IPS DF 6.9 (cell line): ENCODE data around the gene CENPW.

Experiments used
- DNase-seq: peaks from one replicate; pipeline ENCODE4 v3.0.0-alpha.2; 2013; ENCODE audit warnings: low read depth, low spot score
- H3K27ac ChIP-seq: one replicate; pipeline ENCODE4 v1.5.1; 2013; ENCODE audit warnings: low read length, control low read depth
- H3K27me3 ChIP-seq: 2 replicates; pipeline ENCODE4 v1.6.1; 2013; ENCODE audit warnings: mild to moderate bottlenecking, low read length; ENCODE audit not compliant: control insufficient read depth, insufficient read depth
- H3K36me3 ChIP-seq: 2 replicates; pipeline ENCODE4 v1.6.1; 2013; ENCODE audit warnings: low read length; ENCODE audit not compliant: control insufficient read depth, insufficient read depth
- H3K4me1 ChIP-seq: 2 replicates; pipeline ENCODE4 v1.6.1; 2013; ENCODE audit warnings: low read length; ENCODE audit not compliant: control insufficient read depth, insufficient read depth
- H3K4me3 ChIP-seq: 2 replicates; pipeline ENCODE4 v1.5.1; 2013; ENCODE audit warnings: mild to moderate bottlenecking, low read length
- H3K9me3 ChIP-seq: 2 replicates; pipeline ENCODE4 v1.6.1; 2013; ENCODE audit warnings: low read length, inconsistent platforms; ENCODE audit not compliant: control insufficient read depth, insufficient read depth
- WGBS: extraction: QIAGEN DNeasy Blood & Tissue Kit; methylation state at CpG from one replicate; pipeline ENCODE4 v1.1.7; 2013; ENCODE audit warnings: mixed read lengths, missing lambda C conversion rate; ENCODE audit not compliant: insufficient read length, insufficient coverage; 5-methylcytosine and 5-hydroxymethylcytosine counted together

The CENPW gene

GRCh38 chr6:126333729-126334128, 6.2 kb upstream of the CENPW start:
- no CpG with 5 or more reads among the region's 2 CpGs for WGBS
- Histone ChIP-seq H3K9me3 (no peaks in the 10 kb centered on the region), H3K4me3 (no peak overlapping the region), H3K36me3 (no peaks in the 10 kb centered on the region), H3K27me3 (no peaks in the 10 kb centered on the region), H3K27ac (no peak overlapping the region), H3K4me1 (no peaks in the 10 kb centered on the region)
- DNase-seq = no peak

- Histone ChIP-seq H3K9me3 (no peaks in the 10 kb centered on the region), H3K36me3 (no peaks in the 10 kb centered on the region), H3K4me1 (no peaks in the 10 kb centered on the region), H3K27ac (no peak overlapping the region), H3K27me3 (no peaks in the 10 kb centered on the region), H3K4me3 (no peak overlapping the region)
- no CpG with 5 or more reads among the region's 3 CpGs for WGBS
- DNase-seq = no peak
Measured at GRCh38 chr6:126335210-126335609, 4.7 kb upstream of the CENPW start.

- Histone ChIP-seq H3K36me3 (no peaks in the 10 kb centered on the region), H3K27ac (no peak overlapping the region), H3K4me3 (no peak overlapping the region), H3K9me3 (no peaks in the 10 kb centered on the region), H3K27me3 (no peaks in the 10 kb centered on the region), H3K4me1 (no peaks in the 10 kb centered on the region)
- no peak for DNase-seq
- WGBS = no CpG with 5 or more reads among the region's 3 CpGs
Measured at GRCh38 chr6:126337323-126337722, 2.6 kb upstream of the CENPW start.

- no CpG with 5 or more reads among the region's 3 CpGs for WGBS
- DNase-seq = no peak
- no peaks in the 10 kb centered on the region for H3K36me3 ChIP-seq
- no peaks in the 10 kb centered on the region for H3K4me1 ChIP-seq
- no peak overlapping the region for H3K27ac ChIP-seq
- no peaks in the 10 kb centered on the region for H3K27me3 ChIP-seq
- no peak overlapping the region for H3K4me3 ChIP-seq
- no peaks in the 10 kb centered on the region for H3K9me3 ChIP-seq
Measured at GRCh38 chr6:126341126-126341525, 1.2 kb downstream of the CENPW start.

- H3K9me3 ChIP-seq = no peaks in the 10 kb centered on the region
- no peak overlapping the region for H3K4me3 ChIP-seq
- H3K27me3 ChIP-seq = no peaks in the 10 kb centered on the region
- DNase-seq = no peak
- no peaks in the 10 kb centered on the region for H3K4me1 ChIP-seq
- H3K36me3 ChIP-seq = no peaks in the 10 kb centered on the region
- H3K27ac ChIP-seq = no peak overlapping the region
Measured at GRCh38 chr6:126344181-126344580, 4.3 kb downstream of the CENPW start.

GRCh38 chr6:126351960-126352359, 12.0 kb downstream of the CENPW start:
- no CpG with 5 or more reads among the region's 1 CpG for WGBS
- H3K9me3 ChIP-seq = no peaks in the 10 kb centered on the region
- H3K27ac ChIP-seq = no peak overlapping the region
- no peaks in the 10 kb centered on the region for H3K4me1 ChIP-seq
- no peak overlapping the region for H3K4me3 ChIP-seq
- no peak for DNase-seq
- H3K36me3 ChIP-seq = no peaks in the 10 kb centered on the region
- no peaks in the 10 kb centered on the region for H3K27me3 ChIP-seq

- Histone ChIP-seq H3K36me3 (no peaks in the 10 kb centered on the region), H3K4me3 (no peak overlapping the region), H3K4me1 (no peaks in the 10 kb centered on the region), H3K27me3 (no peaks in the 10 kb centered on the region), H3K27ac (no peak overlapping the region), H3K9me3 (no peaks in the 10 kb centered on the region)
- no peak for DNase-seq
Measured at GRCh38 chr6:126352514-126352913, 12.6 kb downstream of the CENPW start.

- H3K36me3 ChIP-seq = no peaks in the 10 kb centered on the region
Measured at GRCh38 chr6:126356526-126356925, 16.6 kb downstream of the CENPW start.

GRCh38 chr6:126359936-126360537, 20.1 kb downstream of the CENPW start:
- H3K27me3 ChIP-seq = no peaks in the 10 kb centered on the region
- no peak for DNase-seq
- H3K9me3 ChIP-seq = no peaks in the 10 kb centered on the region
- H3K4me1 ChIP-seq = no peaks in the 10 kb centered on the region
- H3K36me3 ChIP-seq = no peaks in the 10 kb centered on the region
- H3K27ac ChIP-seq = no peak overlapping the region
- H3K4me3 ChIP-seq = no peak overlapping the region
- WGBS = no CpG with 5 or more reads among the region's 1 CpG

More at GRCh38 chr6:126356526-126356925, 16.6 kb downstream of the CENPW start:
- Histone ChIP-seq H3K9me3 (no peaks in the 10 kb centered on the region), H3K4me1 (no peaks in the 10 kb centered on the region), H3K27me3 (no peaks in the 10 kb centered on the region), H3K4me3 (no peak overlapping the region), H3K27ac (no peak overlapping the region)
- no peak for DNase-seq

GRCh38 chr6:126361832-126362440, 22.0 kb downstream of the CENPW start:
- no peak overlapping the region for H3K4me3 ChIP-seq
- H3K27ac ChIP-seq = no peak overlapping the region
- no peak for DNase-seq
- H3K27me3 ChIP-seq = no peaks in the 10 kb centered on the region
- H3K9me3 ChIP-seq = no peaks in the 10 kb centered on the region
- no peaks in the 10 kb centered on the region for H3K36me3 ChIP-seq
- WGBS = no CpG with 5 or more reads among the region's 3 CpGs
- H3K4me1 ChIP-seq = no peaks in the 10 kb centered on the region

- WGBS = no CpG with 5 or more reads among the region's 4 CpGs
- Histone ChIP-seq H3K27me3 (no peaks in the 10 kb centered on the region), H3K4me3 (no peak overlapping the region), H3K9me3 (no peaks in the 10 kb centered on the region), H3K36me3 (no peaks in the 10 kb centered on the region), H3K27ac (no peak overlapping the region), H3K4me1 (no peaks in the 10 kb centered on the region)
- DNase-seq = no peak
Measured at GRCh38 chr6:126367849-126368248, 27.9 kb downstream of the CENPW start.
